Fibroblast of skin of right quadriceps (primary cell): Measurements from ENCODE around the gene KLHL34.

ENCODE experiments used
- DNase-seq: peaks from one replicate; pipeline ENCODE4 v3.0.0-alpha.2; 2013

Gene KLHL34

GRCh38 chrX:21645886-21646285 is 12.2 kb downstream of the KLHL34 start:
- no peak for DNase-seq

GRCh38 chrX:21645431-21645830 is 12.7 kb downstream of the KLHL34 start:
- DNase-seq: no peak

- DNase-seq: no peak
Observed at GRCh38 chrX:21639775-21640174, 18.4 kb downstream of the KLHL34 start.

GRCh38 chrX:21638311-21638710 is 19.8 kb downstream of the KLHL34 start:
- DNase-seq: peak; percentile 71

GRCh38 chrX:21632027-21632426 is 26.1 kb downstream of the KLHL34 start:
- peak; percentile 2 for DNase-seq

GRCh38 chrX:21623778-21624501 is 34.2 kb downstream of the KLHL34 start:
- no peak for DNase-seq

GRCh38 chrX:21620234-21620633 is 37.9 kb downstream of the KLHL34 start:
- no peak for DNase-seq

GRCh38 chrX:21616386-21616785 is 41.7 kb downstream of the KLHL34 start:
- DNase-seq: peak; percentile 51

- no peak for DNase-seq
Observed at GRCh38 chrX:21612154-21612553, 46.0 kb downstream of the KLHL34 start.

- no peak for DNase-seq
Observed at GRCh38 chrX:21610168-21610567, 48.0 kb downstream of the KLHL34 start.

- DNase-seq: no peak
Observed at GRCh38 chrX:21606002-21606401, 52.1 kb downstream of the KLHL34 start.
